Ishikawa (cell line): ENCODE data around the gene SRSF4.

Experiments used
- CEBPB ChIP-seq: IDR thresholded peaks from 2 replicates; pipeline ENCODE4 v1.6.1; 2012
- CREB1 ChIP-seq: IDR thresholded peaks from 2 replicates; pipeline ENCODE4 v1.6.1; 2012; ENCODE audit warnings: low read depth
- EGR1 ChIP-seq: IDR thresholded peaks from 2 replicates; pipeline ENCODE4 v1.6.1; 2012
- EP300 ChIP-seq: IDR thresholded peaks from 2 replicates; pipeline ENCODE4 v1.6.1; 2012; ENCODE audit warnings: borderline replicate concordance
- FOXM1 ChIP-seq: IDR thresholded peaks from 2 replicates; pipeline ENCODE4 v1.6.1; 2012; ENCODE audit warnings: low read depth, borderline replicate concordance
- MAX ChIP-seq: IDR thresholded peaks from 2 replicates; pipeline ENCODE4 v1.6.1; 2012
- NFIC ChIP-seq: IDR thresholded peaks from 2 replicates; pipeline ENCODE4 v1.6.1; 2012
- RAD21 ChIP-seq: IDR thresholded peaks from 2 replicates; pipeline ENCODE4 v1.6.1; 2012; ENCODE audit warnings: low read depth
- TAF1 ChIP-seq: IDR thresholded peaks from 2 replicates; pipeline ENCODE4 v1.6.1; 2012; ENCODE audit warnings: low read depth, mild to moderate bottlenecking
- TCF12 ChIP-seq: IDR thresholded peaks from 2 replicates; pipeline ENCODE4 v1.6.1; 2012; ENCODE audit warnings: low read depth
- TEAD4 ChIP-seq: IDR thresholded peaks from 2 replicates; pipeline ENCODE4 v1.6.1; 2012
- USF1 ChIP-seq: IDR thresholded peaks from 2 replicates; pipeline ENCODE4 v1.6.1; 2012
- YY1 ChIP-seq: IDR thresholded peaks from 2 replicates; pipeline ENCODE4 v1.6.1; 2012; ENCODE audit warnings: low read depth
- ZBTB7A ChIP-seq: IDR thresholded peaks from 2 replicates; pipeline ENCODE4 v1.6.1; 2012; ENCODE audit warnings: low read depth
- TF ChIP-seq, protein P1 (sequence below): IDR thresholded peaks from 2 replicates; pipeline ENCODE4 v1.6.1; 2012; ENCODE audit warnings: low read depth, mild to moderate bottlenecking

SRSF4 gene

GRCh38 chr1:29162025-29162424 lies 19.7 kb downstream of the SRSF4 start:
- TF ChIP-seq NFIC = no peak
- no peak for TF ChIP-seq FOXM1
- no peak for TF ChIP-seq EP300
- no peak for TF ChIP-seq CEBPB
- no peak for TF ChIP-seq TEAD4
- TF ChIP-seq YY1 = no peak
- TF ChIP-seq MAX = no peak
- TF ChIP-seq TAF1 = no peak
- TF ChIP-seq USF1 = no peak
- TF ChIP-seq TCF12 = no peak
- TF ChIP-seq, protein P1, sequence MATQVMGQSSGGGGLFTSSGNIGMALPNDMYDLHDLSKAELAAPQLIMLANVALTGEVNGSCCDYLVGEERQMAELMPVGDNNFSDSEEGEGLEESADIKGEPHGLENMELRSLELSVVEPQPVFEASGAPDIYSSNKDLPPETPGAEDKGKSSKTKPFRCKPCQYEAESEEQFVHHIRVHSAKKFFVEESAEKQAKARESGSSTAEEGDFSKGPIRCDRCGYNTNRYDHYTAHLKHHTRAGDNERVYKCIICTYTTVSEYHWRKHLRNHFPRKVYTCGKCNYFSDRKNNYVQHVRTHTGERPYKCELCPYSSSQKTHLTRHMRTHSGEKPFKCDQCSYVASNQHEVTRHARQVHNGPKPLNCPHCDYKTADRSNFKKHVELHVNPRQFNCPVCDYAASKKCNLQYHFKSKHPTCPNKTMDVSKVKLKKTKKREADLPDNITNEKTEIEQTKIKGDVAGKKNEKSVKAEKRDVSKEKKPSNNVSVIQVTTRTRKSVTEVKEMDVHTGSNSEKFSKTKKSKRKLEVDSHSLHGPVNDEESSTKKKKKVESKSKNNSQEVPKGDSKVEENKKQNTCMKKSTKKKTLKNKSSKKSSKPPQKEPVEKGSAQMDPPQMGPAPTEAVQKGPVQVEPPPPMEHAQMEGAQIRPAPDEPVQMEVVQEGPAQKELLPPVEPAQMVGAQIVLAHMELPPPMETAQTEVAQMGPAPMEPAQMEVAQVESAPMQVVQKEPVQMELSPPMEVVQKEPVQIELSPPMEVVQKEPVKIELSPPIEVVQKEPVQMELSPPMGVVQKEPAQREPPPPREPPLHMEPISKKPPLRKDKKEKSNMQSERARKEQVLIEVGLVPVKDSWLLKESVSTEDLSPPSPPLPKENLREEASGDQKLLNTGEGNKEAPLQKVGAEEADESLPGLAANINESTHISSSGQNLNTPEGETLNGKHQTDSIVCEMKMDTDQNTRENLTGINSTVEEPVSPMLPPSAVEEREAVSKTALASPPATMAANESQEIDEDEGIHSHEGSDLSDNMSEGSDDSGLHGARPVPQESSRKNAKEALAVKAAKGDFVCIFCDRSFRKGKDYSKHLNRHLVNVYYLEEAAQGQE = no peak
- no peak for TF ChIP-seq ZBTB7A
- TF ChIP-seq RAD21 = no peak
- no peak for TF ChIP-seq EGR1
- no peak for TF ChIP-seq CREB1

- TF ChIP-seq TAF1 (no peak), RAD21 (no peak), EP300 (no peak), EGR1 (no peak), TCF12 (no peak)
- TF ChIP-seq, protein P1 = no peak
These were observed 21.9 kb downstream of the SRSF4 start for GRCh38 chr1:29159773-29160172.

GRCh38 chr1:29157269-29157601 lies 24.5 kb downstream of the SRSF4 start:
- TF ChIP-seq RAD21 (no peak), CEBPB (no peak)

DNA sequence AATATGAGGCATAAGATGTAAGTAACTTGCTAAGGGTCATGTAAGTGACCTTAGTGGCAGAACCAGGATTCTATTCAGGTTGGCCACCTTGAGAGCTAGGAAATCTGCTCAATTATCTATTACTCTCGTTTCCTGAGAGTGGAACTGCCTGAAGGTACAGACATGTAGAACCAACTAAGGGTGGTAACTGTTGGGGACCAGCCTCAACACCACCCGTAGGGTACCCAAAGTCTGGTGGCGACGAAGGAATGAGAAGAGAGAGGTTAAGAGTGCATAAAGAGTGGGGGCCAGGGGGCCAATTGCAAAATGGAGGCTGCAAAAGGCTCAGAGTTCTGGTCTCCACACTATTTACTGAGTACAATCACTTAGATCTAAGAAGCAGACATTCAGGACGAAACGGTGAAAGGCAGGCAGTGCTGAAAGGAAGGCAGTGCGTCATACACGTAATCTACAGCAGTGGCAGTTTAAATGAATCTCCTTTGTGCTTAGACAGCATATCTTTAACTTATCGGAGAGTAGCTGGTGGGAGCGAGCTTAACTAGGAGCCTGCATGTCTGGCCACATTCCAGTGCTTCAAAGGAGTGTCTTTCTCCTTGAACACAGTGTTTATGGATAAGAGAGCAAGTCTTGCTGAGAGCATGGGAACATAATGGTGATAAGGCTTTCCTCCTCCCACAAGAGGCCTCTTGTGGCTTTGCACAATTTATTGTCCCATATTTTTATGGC lies 25.0 kb downstream of the SRSF4 start:
- no peak for TF ChIP-seq TEAD4
- TF ChIP-seq CREB1 = no peak
- TF ChIP-seq EP300 = no peak
- TF ChIP-seq, protein P1 = no peak
- TF ChIP-seq FOXM1 = no peak
- TF ChIP-seq RAD21 = no peak
- no peak for TF ChIP-seq EGR1
- TF ChIP-seq YY1 = no peak

DNA sequence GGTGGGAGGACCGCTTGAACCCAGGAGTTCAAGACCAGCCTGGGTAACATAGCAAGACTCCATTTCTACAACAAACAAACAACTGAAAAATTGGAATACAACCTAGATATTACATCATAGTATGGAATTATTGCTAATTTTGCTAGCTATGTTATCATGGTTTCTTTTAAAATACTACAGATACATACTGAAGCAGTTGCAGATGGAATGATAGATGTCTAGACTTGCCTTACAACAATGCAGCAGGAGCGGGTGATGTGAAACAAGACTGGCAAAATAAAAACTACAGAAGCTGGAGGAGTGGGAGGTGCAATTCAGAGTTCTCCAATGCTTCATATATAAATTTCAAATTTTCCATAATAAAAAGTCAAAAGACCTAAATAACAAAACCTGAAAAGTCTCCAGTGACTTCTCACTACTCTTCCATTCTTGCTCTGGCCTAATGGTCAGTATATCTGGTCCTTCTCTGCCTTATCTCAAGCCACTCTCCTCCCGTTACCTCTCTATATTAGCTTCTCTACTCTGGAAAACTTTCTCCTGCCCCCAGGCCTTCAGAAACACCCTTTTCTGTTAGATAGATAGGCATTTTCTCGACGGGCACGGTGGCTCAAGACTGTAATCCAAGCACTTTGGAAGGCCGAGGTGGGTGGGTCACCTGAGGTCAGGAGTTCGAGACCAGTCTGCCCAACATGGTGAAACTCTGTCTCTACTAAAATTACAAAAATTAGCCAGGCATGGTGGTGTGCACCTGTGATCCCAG lies 29.5 kb downstream of the SRSF4 start:
- TF ChIP-seq MAX (no peak), EP300 (no peak), YY1 (no peak)
